NT2/D1 (cell line): ENCODE results near the gene TYMS.

Experiments
- SUZ12 ChIP-seq: IDR thresholded peaks from 2 replicates; pipeline ENCODE4 v1.6.1; 2011; ENCODE audit not compliant: insufficient read length, insufficient read depth; ENCODE audit errors: extremely low read depth
- YY1 ChIP-seq: IDR thresholded peaks from 2 replicates; pipeline ENCODE4 v1.6.1; 2011; ENCODE audit not compliant: insufficient read length, insufficient read depth
- ZNF274 ChIP-seq: IDR thresholded peaks from 2 replicates; pipeline ENCODE4 v1.6.1; 2011; ENCODE audit warnings: mild to moderate bottlenecking, low read depth, low read length

DNA sequence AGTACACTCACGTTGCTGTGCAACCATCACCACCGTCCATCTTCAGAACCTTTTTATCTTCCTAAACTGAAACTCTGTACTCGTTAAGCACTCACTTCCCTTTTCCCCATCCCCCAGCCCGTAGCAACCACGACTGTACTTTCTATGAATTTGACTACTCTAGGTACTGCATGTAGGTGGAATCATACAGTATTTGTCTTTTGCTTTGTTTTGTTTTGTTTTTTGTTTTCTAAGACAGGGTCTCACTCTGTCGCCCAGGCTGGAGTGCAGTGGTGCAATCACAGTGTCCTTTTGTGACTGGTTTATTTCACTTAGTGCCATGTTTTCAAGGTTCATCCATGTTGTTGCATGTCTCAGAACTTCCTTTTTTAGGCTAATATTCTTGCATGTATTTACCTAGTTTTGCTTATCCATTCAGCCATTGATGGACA, 7.0 kb upstream of the TYMS start:
- no peak for TF ChIP-seq YY1
- TF ChIP-seq SUZ12: no peak
- TF ChIP-seq ZNF274: no peak
